Astrocyte (in vitro differentiated cells and primary cell): ENCODE results near the gene SLC25A18. TPM values are rescaled to one million over a fixed set of nuclear protein-coding genes. Genes with fewer than 3 reads are reported as not detected.

ENCODE experiments used
- DNase-seq: peaks from one replicate; pipeline ENCODE4 v3.0.0-alpha.2; 2010; ENCODE audit warnings: low read depth
- FAIRE-seq: peaks from 2 replicates; lab custom pipeline; 2011; peaks lifted over from hg19 to GRCh38; lab: Jason Lieb, UNC
- H2AFZ ChIP-seq: 2 replicates; pipeline ENCODE4 v1.6.0; 2012; ENCODE audit warnings: low read depth, low read length, inconsistent platforms
- H3K27ac ChIP-seq: 2 replicates; pipeline ENCODE4 v1.5.1; 2011; ENCODE audit warnings: low read depth, low read length, inconsistent platforms
- H3K27me3 ChIP-seq: 2 replicates; pipeline ENCODE4 v1.6.0; 2011; ENCODE audit warnings: low read length, inconsistent platforms; ENCODE audit not compliant: insufficient read depth
- H3K36me3 ChIP-seq: 2 replicates; pipeline ENCODE4 v1.5.1; 2011; ENCODE audit warnings: low read length, inconsistent platforms; ENCODE audit not compliant: insufficient read depth
- H3K4me1 ChIP-seq: 2 replicates; pipeline ENCODE4 v1.5.1; 2011; ENCODE audit warnings: low read length, inconsistent platforms; ENCODE audit not compliant: insufficient read depth
- H3K4me2 ChIP-seq: 2 replicates; pipeline ENCODE4 v1.6.0; 2012; ENCODE audit warnings: low read length, inconsistent platforms
- H3K4me3 ChIP-seq: 2 replicates; pipeline ENCODE4 v1.5.1; 2011; ENCODE audit warnings: low read depth, mild to moderate bottlenecking, low read length, inconsistent platforms; ENCODE audit not compliant: insufficient read depth
- H3K79me2 ChIP-seq: 2 replicates; pipeline ENCODE4 v1.6.0; 2012; ENCODE audit warnings: mild to moderate bottlenecking, low read length, inconsistent platforms; ENCODE audit not compliant: insufficient read depth
- H3K9ac ChIP-seq: 2 replicates; pipeline ENCODE4 v1.6.0; 2012; ENCODE audit warnings: mild to moderate bottlenecking, low read length, inconsistent platforms
- H3K9me3 ChIP-seq: 2 replicates; pipeline ENCODE4 v1.5.1; 2012; ENCODE audit warnings: low read depth, mild to moderate bottlenecking, low read length, inconsistent platforms; ENCODE audit not compliant: insufficient read depth
- H4K20me1 ChIP-seq: 2 replicates; pipeline ENCODE4 v1.6.0; 2012; ENCODE audit warnings: low read length, inconsistent platforms; ENCODE audit not compliant: insufficient read depth
- H3K27ac Mint-ChIP-seq: one replicate; pipeline ENCODE4 v1.8.0; 2021; ENCODE audit warnings: mild to moderate bottlenecking, mixed read lengths; ENCODE audit not compliant: unreplicated experiment
- H3K27me3 Mint-ChIP-seq: one replicate; pipeline ENCODE4 v1.8.0; 2021; ENCODE audit warnings: low read depth, mixed read lengths; ENCODE audit not compliant: unreplicated experiment
- H3K36me3 Mint-ChIP-seq: one replicate; pipeline ENCODE4 v1.8.0; 2021; ENCODE audit warnings: low read depth, mixed read lengths; ENCODE audit not compliant: unreplicated experiment
- H3K4me1 Mint-ChIP-seq: one replicate; pipeline ENCODE4 v1.8.0; 2021; ENCODE audit warnings: low read depth, mixed read lengths; ENCODE audit not compliant: unreplicated experiment
- H3K4me3 Mint-ChIP-seq: one replicate; pipeline ENCODE4 v1.8.0; 2021; ENCODE audit warnings: mild to moderate bottlenecking, moderate library complexity, mixed read lengths; ENCODE audit not compliant: unreplicated experiment
- H3K9me3 Mint-ChIP-seq: one replicate; pipeline ENCODE4 v1.8.0; 2021; ENCODE audit warnings: mild to moderate bottlenecking, mixed read lengths; ENCODE audit not compliant: unreplicated experiment
- CTCF ChIP-seq: IDR thresholded peaks from 2 replicates; pipeline ENCODE4 v1.5.1; 2011; ENCODE audit warnings: low read depth, mild to moderate bottlenecking, inconsistent platforms, low read length, moderate library complexity; ENCODE audit not compliant: insufficient read depth
- EZH2 ChIP-seq: IDR thresholded peaks from 2 replicates; pipeline ENCODE4 v1.6.1; 2012; ENCODE audit warnings: mild to moderate bottlenecking, low read length, inconsistent platforms; ENCODE audit not compliant: insufficient read depth
- total RNA-seq: library from RNA; stranded (reverse); gene quantifications from 2 replicates; pipeline ENCODE4 v1.2.1, GENCODE V29; 2021

SLC25A18 gene
- total RNA-seq, 1 donor from 2014 or later, result 0.48 TPM

- no peaks in the 10 kb centered on the region for H3K9me3 Mint-ChIP-seq
- H3K36me3 Mint-ChIP-seq, result peaks cover under 1% of the 10 kb centered on the region
- H3K4me3 ChIP-seq, result no peak overlapping the region
- peaks cover 23% of the 10 kb centered on the region for H3K4me1 ChIP-seq
- no peak overlapping the region for H3K4me3 Mint-ChIP-seq
- no peak overlapping the region for H3K4me2 ChIP-seq
- no peaks in the 10 kb centered on the region for H3K79me2 ChIP-seq
- no peak overlapping the region for H3K27ac ChIP-seq
- peak overlapping the region; percentile 36 for H3K9ac ChIP-seq
- H3K27me3 ChIP-seq, result no peaks in the 10 kb centered on the region
- TF ChIP-seq EZH2 (no peak), CTCF (no peak)
- H3K27me3 Mint-ChIP-seq, result peaks cover 10% of the 10 kb centered on the region
- FAIRE-seq (no peak), DNase-seq (peak; percentile 14)
- H3K27ac Mint-ChIP-seq, result no peak overlapping the region
- no peaks in the 10 kb centered on the region for H4K20me1 ChIP-seq
- no peaks in the 10 kb centered on the region for H3K36me3 ChIP-seq
- H3K4me1 Mint-ChIP-seq, result peaks cover 6% of the 10 kb centered on the region
- no peaks in the 10 kb centered on the region for H3K9me3 ChIP-seq
- no peak overlapping the region for H2AFZ ChIP-seq
Measured at GRCh38 chr22:17575151-17575550, 11.9 kb downstream of the SLC25A18 start.

GRCh38 chr22:17575681-17576080 lies 12.4 kb downstream of the SLC25A18 start:
- H3K27ac ChIP-seq, result peak overlapping the region; percentile 71
- H3K4me3 ChIP-seq, result no peak overlapping the region
- FAIRE-seq, result no peak
- H3K9me3 ChIP-seq, result no peaks in the 10 kb centered on the region
- H3K4me1 ChIP-seq, result peaks cover 18% of the 10 kb centered on the region
- H3K36me3 ChIP-seq, result no peaks in the 10 kb centered on the region
- H3K36me3 Mint-ChIP-seq, result peaks cover 2% of the 10 kb centered on the region
- no peak overlapping the region for H3K27ac Mint-ChIP-seq
- DNase-seq, result no peak
- no peaks in the 10 kb centered on the region for H3K9me3 Mint-ChIP-seq
- no peaks in the 10 kb centered on the region for H3K79me2 ChIP-seq
- no peak overlapping the region for H2AFZ ChIP-seq
- peak overlapping the region; percentile 36 for H3K9ac ChIP-seq
- H3K4me1 Mint-ChIP-seq, result peaks cover 2% of the 10 kb centered on the region
- TF ChIP-seq CTCF, result no peak
- TF ChIP-seq EZH2, result no peak
- no peaks in the 10 kb centered on the region for H3K27me3 ChIP-seq
- no peak overlapping the region for H3K4me3 Mint-ChIP-seq
- no peaks in the 10 kb centered on the region for H4K20me1 ChIP-seq
- peaks cover 10% of the 10 kb centered on the region for H3K27me3 Mint-ChIP-seq
- peak overlapping the region; percentile 50 for H3K4me2 ChIP-seq

- Histone ChIP-seq H3K27ac (peak overlapping the region; percentile 80), H3K4me3 (no peak overlapping the region), H3K27me3 (no peaks in the 10 kb centered on the region), H3K9me3 (no peaks in the 10 kb centered on the region), H3K36me3 (no peaks in the 10 kb centered on the region), H3K79me2 (no peaks in the 10 kb centered on the region), H2AFZ (no peak overlapping the region), H3K9ac (peak overlapping the region; percentile 50), H4K20me1 (no peaks in the 10 kb centered on the region), H3K4me1 (peaks cover 12% of the 10 kb centered on the region), H3K4me2 (peak overlapping the region; percentile 50)
- peak overlapping the region; percentile 80 for H3K27ac Mint-ChIP-seq
- H3K27me3 Mint-ChIP-seq, result peaks cover 10% of the 10 kb centered on the region
- TF ChIP-seq CTCF (no peak), EZH2 (no peak)
- no peak overlapping the region for H3K4me3 Mint-ChIP-seq
- no peaks in the 10 kb centered on the region for H3K9me3 Mint-ChIP-seq
- DNase-seq, result peak; percentile 99
- peaks cover 2% of the 10 kb centered on the region for H3K36me3 Mint-ChIP-seq
- no peaks in the 10 kb centered on the region for H3K4me1 Mint-ChIP-seq
- peak; percentile 94 for FAIRE-seq
Measured at GRCh38 chr22:17576470-17576869, 13.2 kb downstream of the SLC25A18 start.
